CD8-positive, alpha-beta memory T cell (primary cell): Measurements from ENCODE around the gene WBP4. TPM values are rescaled to one million over a fixed set of nuclear protein-coding genes. Genes with fewer than 3 reads are reported as not detected.

Source experiments
- CTCF ChIA-PET: fragments of 350-600 bp; sonication (Branson Sonifier 250); formaldehyde crosslinking; loops from one replicate; lab custom pipeline; 2021; ENCODE audit warnings: antibody characterized with exemption; lab: Charles Lee
- POLR2A ChIA-PET: fragments of 350-600 bp; sonication (Branson Sonifier 250); formaldehyde crosslinking; loops from one replicate; lab custom pipeline; 2021; ENCODE audit warnings: antibody characterized with exemption; lab: Charles Lee
- DNase-seq, 5 donors: peaks; one replicate each; pipeline versions ENCODE4 v3.0.0 to v3.0.0-alpha.2; 2020 to 2022; ENCODE audit warnings: mixed read lengths in 1 of 5
- H3K27ac ChIP-seq: one replicate; pipeline ENCODE4 v1.7.0; 2013; ENCODE audit warnings: low read depth, mild to moderate bottlenecking, low read length, moderate library complexity
- H3K27me3 ChIP-seq: 2 replicates; pipeline ENCODE4 v1.7.0; 2013; ENCODE audit warnings: low read length, mild to moderate bottlenecking; ENCODE audit not compliant: insufficient read depth, poor library complexity, severe bottlenecking
- H3K36me3 ChIP-seq: 2 replicates; pipeline ENCODE4 v1.7.0; 2013; ENCODE audit warnings: mild to moderate bottlenecking, low read length, moderate library complexity; ENCODE audit not compliant: insufficient read depth
- H3K4me1 ChIP-seq: 2 replicates; pipeline ENCODE4 v1.7.0; 2013; ENCODE audit warnings: mild to moderate bottlenecking, low read length, moderate library complexity; ENCODE audit not compliant: insufficient read depth
- H3K4me3 ChIP-seq: 2 replicates; pipeline ENCODE4 v1.7.0; 2013; ENCODE audit warnings: mild to moderate bottlenecking, low read length
- H3K9me3 ChIP-seq: 2 replicates; pipeline ENCODE4 v1.7.0; 2013; ENCODE audit warnings: mild to moderate bottlenecking, low read length
- H3K27ac Mint-ChIP-seq, 8 donors: one replicate each; pipeline ENCODE4 v1.8.0; 2020 to 2021; ENCODE audit warnings: mixed read lengths in 8 of 8, mild to moderate bottlenecking in 6 of 8, inconsistent platforms in 3 of 8, moderate library complexity in 3 of 8
- H3K27me3 Mint-ChIP-seq, 2 donors: one replicate each; pipeline ENCODE4 v1.8.0; 2020 to 2021; ENCODE audit warnings: mixed read lengths in 2 of 2, mild to moderate bottlenecking in 1 of 2, moderate library complexity in 1 of 2
- H3K36me3 Mint-ChIP-seq, 3 donors: one replicate each; pipeline ENCODE4 v1.8.0; 2020 to 2021; ENCODE audit warnings: mixed read lengths in 3 of 3, inconsistent platforms in 1 of 3, mild to moderate bottlenecking in 1 of 3
- H3K4me1 Mint-ChIP-seq, 3 donors: one replicate each; pipeline ENCODE4 v1.8.0; 2020 to 2021; ENCODE audit warnings: mixed read lengths in 3 of 3, inconsistent platforms in 1 of 3, mild to moderate bottlenecking in 1 of 3
- H3K4me3 Mint-ChIP-seq, 7 donors: one replicate each; pipeline ENCODE4 v1.8.0; 2020 to 2021; ENCODE audit warnings: mixed read lengths in 7 of 7, mild to moderate bottlenecking in 6 of 7, moderate library complexity in 4 of 7, inconsistent platforms in 2 of 7
- H3K9me3 Mint-ChIP-seq, 5 donors: one replicate each; pipeline ENCODE4 v1.8.0; 2020 to 2022; ENCODE audit warnings: mixed read lengths in 5 of 5, mild to moderate bottlenecking in 3 of 5, moderate library complexity in 2 of 5, inconsistent platforms in 1 of 5
- polyA plus RNA-seq: library from polyadenylated mRNA; unstranded; fragments of 300-500 nt; fragmentation: Illumina TruSeq; gene quantifications from one replicate; pipeline ENCODE4 v1.2.3, GENCODE V29; 2021
- total RNA-seq, 2 experiments: library from RNA; stranded (reverse); gene quantifications; one replicate each; pipeline ENCODE4 v1.2.3, GENCODE V29; 2021

WBP4 gene
- total and polyA plus RNA-seq, 3 experiments from 2014 or later = 4.7 to 15.8 (median 15.5) TPM

DNA sequence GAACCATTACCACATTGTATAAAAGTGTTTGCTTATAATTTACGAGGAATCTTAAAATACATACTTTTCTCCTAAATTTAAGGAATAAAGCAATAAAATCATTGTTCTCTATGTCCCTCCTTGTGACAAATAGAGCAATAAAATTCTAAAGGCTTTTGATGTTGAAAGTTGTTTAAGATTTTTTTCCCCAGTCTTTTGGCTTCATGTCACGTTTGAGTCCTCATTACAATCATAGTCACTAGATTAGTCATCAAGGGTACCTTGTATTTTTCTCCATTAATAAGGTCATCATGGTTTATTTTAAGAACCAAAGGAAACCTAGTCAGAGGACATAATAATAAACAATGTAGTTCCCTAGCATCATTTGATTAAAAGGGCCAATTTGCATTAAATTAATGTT, 3.2 kb downstream of the WBP4 start:
- Mint-ChIP-seq H3K36me3 (peaks cover 6 to 66% (median 17%) of the 10 kb centered on the region in 3 donors), H3K27ac (peak overlapping the region in 1 of 8 donors; percentile 35), H3K4me1 (peaks cover 24 to 41% (median 33%) of the 10 kb centered on the region in 3 donors), H3K27me3 (peaks cover 0 to 14% of the 10 kb centered on the region in 2 donors), H3K9me3 (peaks cover 0 to 9% (median 4%) of the 10 kb centered on the region in 5 donors), H3K4me3 (no peak overlapping the region)
- no peaks in the 10 kb centered on the region for H3K9me3 ChIP-seq
- H3K27me3 ChIP-seq = no peaks in the 10 kb centered on the region
- ChIA-PET POLR2A (no interaction called here), CTCF (no interaction called here)
- DNase-seq = no peak
- no peak overlapping the region for H3K27ac ChIP-seq
- peaks cover 18% of the 10 kb centered on the region for H3K36me3 ChIP-seq
- no peak overlapping the region for H3K4me3 ChIP-seq
- peaks cover 12% of the 10 kb centered on the region for H3K4me1 ChIP-seq

DNA sequence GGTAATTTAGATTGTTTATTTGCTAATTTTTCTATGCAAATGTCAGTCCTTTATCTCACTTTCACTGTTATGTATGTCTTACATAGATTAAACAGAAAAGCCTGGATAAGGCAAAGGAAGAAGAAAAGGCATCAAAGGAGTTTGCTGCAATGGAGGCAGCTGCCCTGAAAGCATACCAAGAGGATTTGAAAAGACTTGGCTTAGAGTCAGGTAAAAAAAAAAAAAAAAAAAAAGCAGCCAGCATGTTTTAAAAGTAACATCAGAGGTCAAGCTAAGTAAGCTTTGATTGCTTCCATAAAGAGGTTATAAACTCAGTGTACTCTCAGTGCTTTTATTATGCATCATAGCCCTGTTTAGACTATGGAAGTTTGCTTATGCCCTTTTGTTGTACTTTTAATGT, 3.8 kb downstream of the WBP4 start:
- peaks cover 6 to 66% (median 17%) of the 10 kb centered on the region in 3 donors for H3K36me3 Mint-ChIP-seq
- peak overlapping the region in 1 of 8 donors; percentile 48 for H3K27ac Mint-ChIP-seq
- H3K4me1 Mint-ChIP-seq = peaks cover 20 to 37% (median 28%) of the 10 kb centered on the region in 3 donors
- DNase-seq = no peak
- H3K27me3 ChIP-seq = no peaks in the 10 kb centered on the region
- ChIA-PET CTCF (no interaction called here), POLR2A (interaction anchor here (0.5 kb wide), 1 partner anchor 143 kb away, joined by 3 read pairs; no protein-coding TSS in a partner anchor)
- peaks cover 22% of the 10 kb centered on the region for H3K36me3 ChIP-seq
- no peak overlapping the region for H3K27ac ChIP-seq
- no peaks in the 10 kb centered on the region for H3K9me3 ChIP-seq
- peaks cover 0 to 14% of the 10 kb centered on the region in 2 donors for H3K27me3 Mint-ChIP-seq
- H3K4me3 ChIP-seq = no peak overlapping the region
- peaks cover 8% of the 10 kb centered on the region for H3K4me1 ChIP-seq
- peak overlapping the region in 1 of 7 donors; percentile 48 for H3K4me3 Mint-ChIP-seq
- H3K9me3 Mint-ChIP-seq = peaks cover 0 to 9% (median 4%) of the 10 kb centered on the region in 5 donors

DNA sequence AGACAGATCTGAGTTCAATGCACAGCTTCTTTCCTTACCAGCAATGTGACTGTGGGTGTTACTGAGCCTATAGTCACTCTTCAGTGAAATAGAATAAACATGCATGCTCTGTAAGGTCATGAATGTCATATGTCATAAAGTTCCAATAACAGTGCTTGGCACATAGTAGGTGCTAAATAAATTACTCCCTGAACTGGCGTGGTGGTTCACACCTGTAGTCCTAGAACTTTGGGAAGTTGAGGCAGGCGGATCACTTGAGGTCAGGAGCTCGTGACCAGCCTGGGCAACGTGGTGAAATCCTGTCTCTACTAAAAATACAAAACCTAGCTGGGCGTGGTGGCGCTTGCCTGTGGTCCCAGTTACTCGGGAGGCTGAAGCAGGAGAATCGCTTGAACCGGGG, 13.2 kb downstream of the WBP4 start:
- Mint-ChIP-seq H3K27me3 (no peaks in the 10 kb centered on the region), H3K4me1 (no peaks in the 10 kb centered on the region), H3K27ac (peak overlapping the region in 1 of 8 donors; percentile 6), H3K4me3 (no peak overlapping the region), H3K9me3 (no peaks in the 10 kb centered on the region), H3K36me3 (peaks cover 18 to 77% (median 24%) of the 10 kb centered on the region in 3 donors)
- Histone ChIP-seq H3K9me3 (no peaks in the 10 kb centered on the region), H3K27ac (no peak overlapping the region), H3K4me1 (no peaks in the 10 kb centered on the region), H3K36me3 (peaks cover 32% of the 10 kb centered on the region), H3K27me3 (no peaks in the 10 kb centered on the region), H3K4me3 (no peak overlapping the region)
- no peak for DNase-seq
- POLR2A ChIA-PET = no interaction called here
- CTCF ChIA-PET = interaction anchor here (1.1 to 1.2 kb wide), 5 partner anchors 13 to 148 kb away, joined by 3 to 7 read pairs (median 3); partner anchors contain the start of gene WBP4

DNA sequence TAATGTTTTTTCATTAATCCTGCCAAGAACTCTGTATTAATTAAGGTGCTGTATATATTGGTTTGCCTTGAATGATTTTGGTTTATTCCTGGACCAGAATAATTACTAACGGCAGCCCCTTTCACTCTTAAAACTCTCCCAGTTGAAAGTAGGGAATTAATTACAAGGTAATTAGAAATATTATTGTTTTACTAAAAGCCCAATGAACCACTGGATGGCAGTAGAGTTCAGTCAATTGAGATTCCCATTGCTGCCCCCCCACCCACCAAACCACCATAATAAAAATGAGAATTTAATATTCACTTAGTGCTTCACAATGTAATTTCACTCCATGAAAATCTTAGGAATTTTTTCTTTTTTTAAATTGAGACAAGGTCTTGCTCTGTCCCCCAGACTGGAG, 13.7 kb downstream of the WBP4 start:
- Mint-ChIP-seq H3K27ac (no peak overlapping the region), H3K9me3 (no peaks in the 10 kb centered on the region), H3K4me3 (no peak overlapping the region), H3K36me3 (peaks cover 21 to 78% (median 27%) of the 10 kb centered on the region in 3 donors), H3K27me3 (no peaks in the 10 kb centered on the region), H3K4me1 (no peaks in the 10 kb centered on the region)
- no peaks in the 10 kb centered on the region for H3K9me3 ChIP-seq
- no peaks in the 10 kb centered on the region for H3K4me1 ChIP-seq
- H3K4me3 ChIP-seq = no peak overlapping the region
- ChIA-PET CTCF (interaction anchor here (1.1 to 1.2 kb wide), 4 partner anchors 13 to 107 kb away, joined by 3 to 7 read pairs (median 3); partner anchors contain the start of gene WBP4), POLR2A (no interaction called here)
- peaks cover 29% of the 10 kb centered on the region for H3K36me3 ChIP-seq
- no peak overlapping the region for H3K27ac ChIP-seq
- H3K27me3 ChIP-seq = no peaks in the 10 kb centered on the region
- DNase-seq = peak in 3 of 5 donors; percentile 2 to 41 (median 28)

DNA sequence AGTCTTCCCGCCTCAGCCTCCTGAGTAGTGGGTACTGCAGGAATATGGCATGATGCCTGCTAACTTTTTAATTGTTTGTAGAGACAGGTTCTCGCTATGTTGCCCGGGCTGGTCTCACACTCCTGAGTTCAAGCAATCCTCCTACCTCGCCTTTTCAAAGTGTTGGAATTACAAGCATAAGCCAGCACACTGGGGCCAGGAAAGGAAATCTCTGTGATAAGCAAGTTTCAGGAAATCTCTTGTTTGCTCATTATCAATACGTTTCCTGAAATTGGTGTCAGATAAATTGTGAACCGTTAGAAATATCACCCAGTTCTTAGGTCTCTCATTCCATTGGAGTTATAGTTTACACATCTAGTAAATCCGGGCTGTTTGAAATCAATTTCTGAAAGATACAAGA, 14.2 kb downstream of the WBP4 start:
- Mint-ChIP-seq H3K4me3 (no peak overlapping the region), H3K27me3 (no peaks in the 10 kb centered on the region), H3K27ac (peak overlapping the region in 1 of 8 donors; percentile 48), H3K36me3 (peaks cover 23 to 78% (median 28%) of the 10 kb centered on the region in 3 donors), H3K9me3 (no peaks in the 10 kb centered on the region), H3K4me1 (no peaks in the 10 kb centered on the region)
- CTCF ChIA-PET = no interaction called here
- H3K27ac ChIP-seq = no peak overlapping the region
- POLR2A ChIA-PET = no interaction called here
- H3K4me1 ChIP-seq = no peaks in the 10 kb centered on the region
- no peaks in the 10 kb centered on the region for H3K9me3 ChIP-seq
- DNase-seq = no peak
- peaks cover 24% of the 10 kb centered on the region for H3K36me3 ChIP-seq
- no peak overlapping the region for H3K4me3 ChIP-seq
- no peaks in the 10 kb centered on the region for H3K27me3 ChIP-seq

DNA sequence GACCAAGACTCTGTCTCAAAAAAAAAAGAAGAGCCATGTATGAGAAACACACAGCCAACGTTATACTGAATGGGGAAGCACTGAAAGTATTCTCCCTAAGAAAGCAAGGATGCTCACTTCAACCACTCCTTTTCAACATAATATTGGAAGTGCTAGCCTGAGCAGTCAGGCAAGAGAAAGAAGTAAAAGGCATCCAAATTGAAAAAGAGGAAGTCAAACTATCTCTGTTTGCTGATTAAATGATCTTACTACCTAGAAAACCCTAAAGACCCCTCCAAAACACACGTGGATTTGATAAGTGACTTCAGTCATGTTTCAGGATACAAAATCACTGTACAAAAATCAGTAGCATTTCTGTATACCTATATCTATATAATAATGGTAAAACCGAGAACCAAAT, 16.2 kb downstream of the WBP4 start:
- H3K27ac Mint-ChIP-seq = no peak overlapping the region
- Histone ChIP-seq H3K36me3 (peaks cover 13% of the 10 kb centered on the region), H3K4me3 (no peak overlapping the region), H3K4me1 (no peaks in the 10 kb centered on the region), H3K27ac (no peak overlapping the region), H3K27me3 (no peaks in the 10 kb centered on the region), H3K9me3 (no peaks in the 10 kb centered on the region)
- ChIA-PET POLR2A (no interaction called here), CTCF (no interaction called here)
- DNase-seq = no peak
- H3K27me3 Mint-ChIP-seq = no peaks in the 10 kb centered on the region
- peaks cover 23 to 73% (median 28%) of the 10 kb centered on the region in 3 donors for H3K36me3 Mint-ChIP-seq
- peaks cover 0 to 2% (median 0%) of the 10 kb centered on the region in 3 donors for H3K4me1 Mint-ChIP-seq
- no peak overlapping the region for H3K4me3 Mint-ChIP-seq
- no peaks in the 10 kb centered on the region for H3K9me3 Mint-ChIP-seq

DNA sequence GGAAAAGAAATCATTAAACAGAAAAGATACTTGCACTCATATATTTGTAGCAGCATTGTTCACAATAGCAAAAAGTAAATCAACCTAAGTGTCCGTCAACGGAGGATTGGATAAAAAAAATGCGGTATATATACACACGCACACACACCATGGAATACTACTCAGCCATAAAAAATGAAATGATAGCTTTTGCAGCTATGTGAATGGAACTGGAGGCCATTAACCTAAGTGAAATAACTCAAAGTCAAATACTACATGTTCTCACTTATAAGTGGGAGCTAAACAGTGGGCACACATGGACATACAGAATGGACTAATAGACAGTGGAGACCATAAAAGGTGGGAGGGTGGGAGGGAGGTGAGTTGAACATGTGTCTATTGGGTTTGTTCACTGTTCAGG, 18.4 kb downstream of the WBP4 start:
- DNase-seq = no peak
- Mint-ChIP-seq H3K27me3 (no peaks in the 10 kb centered on the region), H3K36me3 (peaks cover 23 to 72% (median 29%) of the 10 kb centered on the region in 3 donors), H3K9me3 (no peaks in the 10 kb centered on the region), H3K4me3 (no peak overlapping the region), H3K4me1 (peaks cover 0 to 3% (median 0%) of the 10 kb centered on the region in 3 donors), H3K27ac (peak overlapping the region in 1 of 8 donors; percentile 71)
- H3K36me3 ChIP-seq = peaks cover 15% of the 10 kb centered on the region
- H3K4me3 ChIP-seq = no peak overlapping the region
- H3K27me3 ChIP-seq = no peaks in the 10 kb centered on the region
- H3K4me1 ChIP-seq = no peaks in the 10 kb centered on the region
- ChIA-PET CTCF (no interaction called here), POLR2A (no interaction called here)
- H3K9me3 ChIP-seq = no peaks in the 10 kb centered on the region
- H3K27ac ChIP-seq = no peak overlapping the region

DNA sequence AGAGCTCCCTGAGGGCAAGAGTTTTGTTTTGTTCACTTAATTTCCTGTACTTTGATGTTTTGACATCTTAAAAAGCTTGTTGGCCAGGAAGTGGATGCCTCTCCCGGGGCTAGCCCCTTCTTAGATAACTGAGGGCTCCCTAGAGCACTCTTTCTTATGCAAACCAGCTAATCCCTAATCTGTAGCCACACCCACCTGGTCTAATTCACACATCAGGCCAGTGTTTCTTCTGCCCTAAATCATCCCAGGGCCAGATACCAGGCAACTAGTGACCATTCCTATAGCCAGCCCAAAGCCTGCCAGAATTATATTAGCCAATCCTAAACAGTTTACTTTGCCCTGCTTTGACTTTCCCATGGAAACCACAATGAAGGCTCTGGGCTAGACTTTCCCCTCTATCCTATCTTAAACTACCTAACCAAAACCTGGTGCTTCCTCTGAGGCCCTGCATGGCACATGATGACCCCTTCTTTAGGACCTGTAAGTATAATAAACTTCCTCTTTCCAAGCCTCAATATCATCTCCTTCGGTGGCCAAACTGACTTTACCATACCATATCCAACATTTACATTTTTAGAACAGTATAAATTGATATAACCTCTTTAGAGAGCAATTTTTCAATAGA, 24.8 kb downstream of the WBP4 start:
- Histone ChIP-seq H3K4me1 (no peaks in the 10 kb centered on the region), H3K27ac (no peak overlapping the region), H3K27me3 (no peaks in the 10 kb centered on the region), H3K9me3 (no peaks in the 10 kb centered on the region), H3K4me3 (no peak overlapping the region), H3K36me3 (peaks cover 5% of the 10 kb centered on the region)
- ChIA-PET CTCF (no interaction called here), POLR2A (no interaction called here)
- no peak overlapping the region for H3K4me3 Mint-ChIP-seq
- peaks cover 0 to 6% (median 6%) of the 10 kb centered on the region in 3 donors for H3K4me1 Mint-ChIP-seq
- H3K36me3 Mint-ChIP-seq = peaks cover 3 to 28% (median 12%) of the 10 kb centered on the region in 3 donors
- H3K27ac Mint-ChIP-seq = peak overlapping the region in 5 of 8 donors; percentile 12 to 64 (median 31)
- no peak for DNase-seq
- no peaks in the 10 kb centered on the region for H3K27me3 Mint-ChIP-seq
- no peaks in the 10 kb centered on the region for H3K9me3 Mint-ChIP-seq
